ENCODE data around the gene RAPGEFL1. TPM values are rescaled to one million over a fixed set of nuclear protein-coding genes. Genes with fewer than 3 reads are reported as not detected.
"Not testable (repeated sequence)": the region's sequence is repeated elsewhere in the genome, so short reads cannot be mapped to it uniquely, and the experiment has no call there.

The RAPGEFL1 gene
- total RNA-seq, 1 donor from 2014 or later, result 7.0 TPM

- H3K9me3 Mint-ChIP-seq (ENCODE audit: unreplicated experiment), result no peaks in the 10 kb centered on the region
- FAIRE-seq, result no peak
These were observed 37.7 kb upstream of the RAPGEFL1 start for GRCh38 chr17:40139566-40140058.

GRCh38 chr17:40143166-40143565 lies 34.1 kb upstream of the RAPGEFL1 start:
- H3K4me3 ChIP-seq (ENCODE audit: insufficient read depth, low read depth, low read length); H3K27ac Mint-ChIP-seq (ENCODE audit: unreplicated experiment); H3K4me2 ChIP-seq (ENCODE audit: low read length); DNase-seq (ENCODE audit: low read depth); FAIRE-seq; H3K27ac ChIP-seq (ENCODE audit: low read depth, low read length); H3K9ac ChIP-seq (ENCODE audit: low read length); H3K27me3 ChIP-seq (ENCODE audit: insufficient read depth, low read length); H3K4me3 Mint-ChIP-seq (ENCODE audit: unreplicated experiment); H2AFZ ChIP-seq (ENCODE audit: low read depth, low read length); H3K9me3 ChIP-seq (ENCODE audit: insufficient read depth, low read depth, low read length); H3K27me3 Mint-ChIP-seq (ENCODE audit: low read depth, unreplicated experiment); H3K9me3 Mint-ChIP-seq (ENCODE audit: unreplicated experiment): not testable (repeated sequence)
- Histone ChIP-seq H3K36me3 (ENCODE audit: insufficient read depth, low read length) (peaks cover 19% of the 10 kb centered on the region), H4K20me1 (ENCODE audit: insufficient read depth, low read length) (peaks cover 20% of the 10 kb centered on the region), H3K79me2 (ENCODE audit: insufficient read depth, low read length) (peaks cover 52% of the 10 kb centered on the region), H3K4me1 (ENCODE audit: insufficient read depth, low read length) (peaks cover 13% of the 10 kb centered on the region)
- H3K36me3 Mint-ChIP-seq (ENCODE audit: low read depth, unreplicated experiment), result peaks cover 15% of the 10 kb centered on the region
- H3K4me1 Mint-ChIP-seq (ENCODE audit: low read depth, unreplicated experiment), result peaks cover 13% of the 10 kb centered on the region

More at GRCh38 chr17:40139566-40140058, 37.7 kb upstream of the RAPGEFL1 start:
- Histone ChIP-seq H3K9me3 (ENCODE audit: insufficient read depth, low read depth, low read length) (no peaks in the 10 kb centered on the region), H3K27ac (ENCODE audit: low read depth, low read length) (peak overlapping the region; percentile 80), H3K79me2 (ENCODE audit: insufficient read depth, low read length) (peaks cover 49% of the 10 kb centered on the region), H3K4me2 (ENCODE audit: low read length) (peak overlapping the region; percentile 88), H3K4me3 (ENCODE audit: insufficient read depth, low read depth, low read length) (peak overlapping the region; percentile 75), H3K9ac (ENCODE audit: low read length) (peak overlapping the region; percentile 97), H3K27me3 (ENCODE audit: insufficient read depth, low read length) (no peaks in the 10 kb centered on the region), H3K4me1 (ENCODE audit: insufficient read depth, low read length) (peaks cover 13% of the 10 kb centered on the region), H2AFZ (ENCODE audit: low read depth, low read length) (peak overlapping the region; percentile 54), H4K20me1 (ENCODE audit: insufficient read depth, low read length) (peaks cover 15% of the 10 kb centered on the region), H3K36me3 (ENCODE audit: insufficient read depth, low read length) (peaks cover 25% of the 10 kb centered on the region)
- peak overlapping the region; percentile 97 for H3K4me3 Mint-ChIP-seq (ENCODE audit: unreplicated experiment)
- peaks cover 14% of the 10 kb centered on the region for H3K36me3 Mint-ChIP-seq (ENCODE audit: low read depth, unreplicated experiment)
- TF ChIP-seq CTCF (IDR thresholded peaks at IDR 0.05; ENCODE audit: insufficient read depth, low read depth, low read length) (no peak), EZH2 (IDR thresholded peaks at IDR 0.05; ENCODE audit: insufficient read depth, low read length) (no peak)
- no peak for DNase-seq (ENCODE audit: low read depth)
- H3K4me1 Mint-ChIP-seq (ENCODE audit: low read depth, unreplicated experiment), result peaks cover 13% of the 10 kb centered on the region
- peak overlapping the region; percentile 97 for H3K27ac Mint-ChIP-seq (ENCODE audit: unreplicated experiment)
- H3K27me3 Mint-ChIP-seq (ENCODE audit: low read depth, unreplicated experiment), result no peaks in the 10 kb centered on the region

GRCh38 chr17:40145476-40145875 lies 31.8 kb upstream of the RAPGEFL1 start:
- no peak overlapping the region for H3K4me3 Mint-ChIP-seq (ENCODE audit: unreplicated experiment)
- H3K4me2 ChIP-seq (ENCODE audit: low read length), result no peak overlapping the region
- no peak for TF ChIP-seq CTCF (IDR thresholded peaks at IDR 0.05; ENCODE audit: insufficient read depth, low read depth, low read length)
- TF ChIP-seq EZH2 (IDR thresholded peaks at IDR 0.05; ENCODE audit: insufficient read depth, low read length), result no peak
- no peak overlapping the region for H2AFZ ChIP-seq (ENCODE audit: low read depth, low read length)
- no peaks in the 10 kb centered on the region for H3K27me3 ChIP-seq (ENCODE audit: insufficient read depth, low read length)
- peaks cover 42% of the 10 kb centered on the region for H4K20me1 ChIP-seq (ENCODE audit: insufficient read depth, low read length)
- H3K9me3 ChIP-seq (ENCODE audit: insufficient read depth, low read depth, low read length), result no peaks in the 10 kb centered on the region
- no peak overlapping the region for H3K27ac ChIP-seq (ENCODE audit: low read depth, low read length)
- peaks cover 27% of the 10 kb centered on the region for H3K36me3 ChIP-seq (ENCODE audit: insufficient read depth, low read length)
- H3K79me2 ChIP-seq (ENCODE audit: insufficient read depth, low read length), result peaks cover 63% of the 10 kb centered on the region
- no peak overlapping the region for H3K4me3 ChIP-seq (ENCODE audit: insufficient read depth, low read depth, low read length)
- DNase-seq (ENCODE audit: low read depth) (no peak), FAIRE-seq (no peak)
- no peak overlapping the region for H3K9ac ChIP-seq (ENCODE audit: low read length)
- H3K9me3 Mint-ChIP-seq (ENCODE audit: unreplicated experiment), result no peaks in the 10 kb centered on the region
- peak overlapping the region; percentile 26 for H3K27ac Mint-ChIP-seq (ENCODE audit: unreplicated experiment)
- H3K27me3 Mint-ChIP-seq (ENCODE audit: low read depth, unreplicated experiment), result no peaks in the 10 kb centered on the region
- H3K4me1 ChIP-seq (ENCODE audit: insufficient read depth, low read length), result peaks cover 4% of the 10 kb centered on the region
- peaks cover 9% of the 10 kb centered on the region for H3K4me1 Mint-ChIP-seq (ENCODE audit: low read depth, unreplicated experiment)
- peaks cover 23% of the 10 kb centered on the region for H3K36me3 Mint-ChIP-seq (ENCODE audit: low read depth, unreplicated experiment)

Measured in astrocyte (in vitro differentiated cells and primary cell).